Stimulated activated CD8-positive, alpha-beta memory T cell treated with anti-CD3 and anti-CD28 coated beads, Interleukin-15, amount 100 ng/mL, for 24 hours (primary cell): ENCODE measurements around the gene PLCL1.
A peak's percentile ranks its signal among the peaks of the same experiment; 100 is the strongest.

Experiments
- DNase-seq: peaks from one replicate; pipeline ENCODE4 v3.0.0-alpha.2; 2020; ENCODE audit warnings: low read depth

PLCL1 gene

GRCh38 chr2:197804049-197804757 is at the start of gene PLCL1:
TSS of gene PLCL1 (plus strand) at chr2:197804593.
- peak; percentile 64 for DNase-seq

GRCh38 chr2:197759013-197759412 is 45.4 kb upstream of the PLCL1 start:
- no peak for DNase-seq

DNA sequence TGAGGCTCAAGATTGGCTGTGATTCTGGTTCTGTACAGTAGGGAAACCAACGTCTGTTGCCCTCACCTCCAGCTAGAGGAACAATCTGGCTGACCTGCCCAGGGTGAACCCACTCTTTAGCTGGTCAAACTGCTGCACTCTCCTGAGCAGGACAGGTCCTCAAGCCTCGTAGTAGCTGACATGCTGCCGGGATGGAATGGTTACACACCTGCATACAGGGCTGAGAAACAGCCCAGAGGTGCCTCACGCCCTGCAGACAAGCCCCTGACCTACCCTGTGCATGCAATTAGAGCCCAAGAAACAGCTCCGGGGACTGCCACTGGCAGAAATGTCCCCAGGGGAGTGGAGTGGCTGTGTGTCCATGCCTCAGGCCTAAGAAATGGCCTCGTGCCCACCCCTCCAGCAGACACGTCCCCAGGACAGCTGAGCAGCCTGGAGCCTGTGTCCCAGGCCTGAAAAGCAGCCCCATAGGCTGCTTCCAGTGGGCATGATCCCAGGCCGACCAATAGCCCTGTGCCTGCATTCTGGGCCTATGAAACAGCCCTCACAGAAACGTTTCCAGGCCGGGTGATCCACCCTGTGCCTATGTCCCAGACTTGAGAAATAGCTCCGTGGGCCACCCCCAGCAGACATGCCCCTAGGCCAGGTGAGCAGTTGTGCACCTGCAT is 44.6 kb upstream of the PLCL1 start:
- DNase-seq, result no peak

- no peak for DNase-seq
Measured at GRCh38 chr2:197760293-197760657, 44.1 kb upstream of the PLCL1 start.

DNA sequence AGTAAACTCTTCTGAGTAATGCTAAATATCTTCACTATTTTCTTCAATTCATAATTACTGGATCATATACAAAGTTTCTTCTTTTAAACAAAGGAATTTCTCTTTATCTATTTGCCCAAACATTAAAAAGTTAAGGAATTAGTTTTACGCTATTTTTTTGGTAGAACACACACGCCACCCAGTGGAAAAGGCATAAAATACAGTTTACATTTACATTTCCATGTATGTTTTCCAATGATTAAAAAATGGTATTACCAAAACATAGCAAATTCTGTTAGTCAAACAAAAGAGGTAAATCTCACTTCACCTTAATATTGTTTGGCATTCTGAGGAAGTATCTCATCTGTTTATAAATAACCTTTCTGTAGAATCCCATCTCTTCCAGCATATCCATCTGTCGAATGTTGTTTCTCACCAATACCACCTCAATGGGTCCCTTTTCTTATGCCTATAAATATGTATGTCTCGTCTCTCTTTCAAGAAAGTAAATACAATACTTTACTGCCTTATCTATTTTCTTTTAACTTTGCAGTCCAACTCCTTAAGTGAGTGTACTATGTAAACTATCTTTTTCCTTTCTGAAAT is 26.5 kb upstream of the PLCL1 start:
- no peak for DNase-seq

- no peak for DNase-seq
Measured at GRCh38 chr2:197779261-197779660, 25.1 kb upstream of the PLCL1 start.

- DNase-seq, result no peak
Measured at GRCh38 chr2:197782126-197782525, 22.3 kb upstream of the PLCL1 start.

- no peak for DNase-seq
Measured at GRCh38 chr2:197784956-197785941, 19.1 kb upstream of the PLCL1 start, which contains the start of gene BOLL. TSS of gene BOLL (minus strand) at chr2:197785319. CDS start at chr2:197781850, 3,469 bp downstream.

DNA sequence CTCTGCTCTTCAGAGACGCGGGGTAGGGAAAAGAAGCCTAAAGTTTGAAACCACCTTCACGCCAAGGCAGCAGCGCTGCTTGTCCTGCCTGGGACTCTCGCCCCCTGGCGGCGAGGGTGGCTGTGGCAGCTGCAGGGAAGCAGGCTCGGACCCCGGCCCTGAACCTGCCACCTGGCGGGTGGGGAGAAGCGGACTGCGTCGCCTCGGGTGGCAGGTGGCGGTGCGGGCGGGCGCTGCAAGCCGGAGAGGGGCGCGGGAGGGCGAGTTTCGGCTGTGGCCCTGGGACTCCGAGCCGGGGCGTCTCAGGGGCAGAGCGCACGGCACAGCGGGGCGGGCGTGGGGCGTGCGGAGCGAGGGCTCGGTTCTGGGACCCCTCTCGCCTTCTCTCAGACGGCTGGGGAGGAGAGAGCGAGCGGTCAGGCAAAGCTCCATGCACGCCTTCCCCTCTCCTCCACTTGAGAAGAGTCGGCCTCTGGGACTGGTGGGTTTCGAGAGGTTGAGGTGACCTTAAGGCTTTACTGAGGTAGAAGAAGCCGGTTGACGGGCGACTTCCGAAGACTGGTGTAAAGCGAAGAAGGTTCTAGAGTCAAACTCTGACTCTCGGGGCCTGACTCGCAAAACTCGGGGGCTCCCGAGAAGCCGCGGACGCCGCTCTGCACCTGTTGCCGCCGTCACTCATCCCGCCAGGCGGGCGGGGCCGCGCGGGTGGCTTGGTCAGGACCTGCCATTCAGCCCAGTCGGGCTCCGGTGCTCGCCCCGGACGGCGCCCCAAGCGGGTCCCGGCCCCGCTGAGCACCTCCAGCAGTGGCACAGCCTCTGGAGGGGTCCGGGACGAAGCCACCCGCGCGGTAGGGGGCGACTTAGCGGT is 18.1 kb upstream of the PLCL1 start:
- peak; percentile 23 for DNase-seq

GRCh38 chr2:197793456-197793855 is 10.9 kb upstream of the PLCL1 start:
- DNase-seq, result no peak

DNA sequence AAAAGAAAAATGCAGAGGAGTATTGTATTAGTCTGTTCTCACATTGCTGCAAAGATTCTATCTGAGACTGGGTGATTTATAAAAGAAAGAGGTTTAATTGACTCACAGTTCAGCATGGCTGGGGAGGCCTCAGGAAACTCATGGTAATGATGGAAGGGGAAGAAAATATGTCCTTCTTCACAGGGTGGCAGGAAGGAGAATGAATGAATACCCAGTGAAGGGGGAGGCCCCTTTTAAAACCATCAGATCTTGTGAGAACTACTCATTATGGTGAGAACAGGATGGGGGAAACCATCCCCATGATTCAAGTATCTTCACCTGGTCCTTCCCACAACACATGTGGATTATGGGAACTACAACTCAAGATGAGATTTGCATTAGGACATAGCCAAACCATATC is 9.1 kb upstream of the PLCL1 start:
- no peak for DNase-seq

GRCh38 chr2:197798187-197798586 is 6.2 kb upstream of the PLCL1 start:
- no peak for DNase-seq

DNA sequence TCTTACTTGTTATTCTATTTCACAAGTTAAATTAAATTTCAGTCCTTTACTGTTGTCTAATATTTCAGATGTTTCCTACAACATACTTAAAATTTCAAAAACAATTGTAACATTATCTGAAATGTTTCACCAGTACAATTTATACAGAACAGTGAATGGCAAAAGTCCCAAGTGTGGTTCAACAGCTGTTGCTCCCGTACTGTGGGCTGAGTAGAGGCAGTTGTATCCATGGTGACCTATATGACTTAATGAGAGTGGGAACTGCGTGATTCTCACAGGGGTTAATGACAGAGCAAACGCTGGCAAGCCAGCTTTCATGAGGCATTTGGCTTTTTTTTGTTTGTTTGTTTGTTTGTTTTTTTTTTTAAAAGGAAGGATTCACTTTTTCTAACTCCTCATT is 5.3 kb upstream of the PLCL1 start:
- no peak for DNase-seq

DNA sequence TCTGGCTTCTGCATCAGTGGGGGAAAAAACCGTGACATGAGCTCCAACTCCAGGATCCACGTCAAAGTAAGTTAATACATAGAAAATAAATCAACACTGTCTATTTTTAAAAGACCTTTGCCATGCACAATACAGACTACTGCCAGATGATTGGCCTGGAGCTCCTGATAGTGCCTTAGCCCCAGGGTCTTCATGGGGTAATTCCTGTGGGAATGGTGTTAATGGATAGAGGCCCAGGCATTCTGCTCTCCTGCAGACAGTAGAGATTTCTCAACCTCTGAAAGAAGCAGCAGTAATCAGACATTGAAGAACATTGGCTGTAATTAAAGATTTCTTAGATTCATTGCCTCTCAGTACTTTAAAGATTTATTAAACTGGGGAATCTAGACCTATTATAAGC is 4.3 kb upstream of the PLCL1 start:
- DNase-seq, result no peak

DNA sequence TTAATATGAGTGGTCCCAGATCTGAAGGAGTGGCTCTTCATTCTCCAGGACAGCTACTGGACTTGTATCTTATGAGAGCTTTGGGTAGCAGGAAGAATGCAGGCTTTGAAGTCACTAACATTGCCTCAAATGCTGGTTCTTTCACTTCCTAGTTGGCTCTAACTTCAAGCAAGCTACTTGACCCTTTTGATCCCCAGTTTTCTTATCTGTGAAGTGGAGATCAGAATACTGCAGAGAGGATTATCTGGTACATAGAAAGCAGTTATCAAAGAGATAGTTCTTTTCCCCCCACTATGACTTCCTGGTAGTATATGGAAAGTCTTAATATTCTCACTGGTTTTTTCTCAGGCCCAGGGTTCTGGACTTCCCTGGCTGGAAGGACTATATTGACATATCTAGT is 3.4 kb upstream of the PLCL1 start:
- no peak for DNase-seq

DNA sequence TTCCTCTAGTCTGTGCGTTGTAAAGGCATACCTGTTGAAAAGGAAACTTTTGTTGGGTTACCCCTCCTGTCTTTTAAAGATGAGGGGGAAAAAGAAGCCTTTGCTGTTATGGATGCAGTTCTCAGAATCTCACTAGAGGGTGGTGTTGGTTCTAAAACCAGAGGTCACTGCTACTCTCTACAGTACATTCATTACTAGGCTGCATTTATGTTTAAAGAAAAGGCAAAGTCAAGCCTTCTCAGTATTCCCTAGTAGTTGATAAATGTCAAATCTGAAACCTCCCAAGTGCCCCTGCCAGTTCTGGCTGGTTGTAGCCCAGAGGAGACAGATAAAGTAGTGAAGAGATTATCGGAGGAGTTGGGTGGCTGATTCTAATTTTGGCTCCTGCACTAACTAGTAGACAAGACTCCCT is 1.4 kb upstream of the PLCL1 start:
- no peak for DNase-seq

- no peak for DNase-seq
Measured at GRCh38 chr2:197804758-197805714, 643 bp downstream of the PLCL1 start.

DNA sequence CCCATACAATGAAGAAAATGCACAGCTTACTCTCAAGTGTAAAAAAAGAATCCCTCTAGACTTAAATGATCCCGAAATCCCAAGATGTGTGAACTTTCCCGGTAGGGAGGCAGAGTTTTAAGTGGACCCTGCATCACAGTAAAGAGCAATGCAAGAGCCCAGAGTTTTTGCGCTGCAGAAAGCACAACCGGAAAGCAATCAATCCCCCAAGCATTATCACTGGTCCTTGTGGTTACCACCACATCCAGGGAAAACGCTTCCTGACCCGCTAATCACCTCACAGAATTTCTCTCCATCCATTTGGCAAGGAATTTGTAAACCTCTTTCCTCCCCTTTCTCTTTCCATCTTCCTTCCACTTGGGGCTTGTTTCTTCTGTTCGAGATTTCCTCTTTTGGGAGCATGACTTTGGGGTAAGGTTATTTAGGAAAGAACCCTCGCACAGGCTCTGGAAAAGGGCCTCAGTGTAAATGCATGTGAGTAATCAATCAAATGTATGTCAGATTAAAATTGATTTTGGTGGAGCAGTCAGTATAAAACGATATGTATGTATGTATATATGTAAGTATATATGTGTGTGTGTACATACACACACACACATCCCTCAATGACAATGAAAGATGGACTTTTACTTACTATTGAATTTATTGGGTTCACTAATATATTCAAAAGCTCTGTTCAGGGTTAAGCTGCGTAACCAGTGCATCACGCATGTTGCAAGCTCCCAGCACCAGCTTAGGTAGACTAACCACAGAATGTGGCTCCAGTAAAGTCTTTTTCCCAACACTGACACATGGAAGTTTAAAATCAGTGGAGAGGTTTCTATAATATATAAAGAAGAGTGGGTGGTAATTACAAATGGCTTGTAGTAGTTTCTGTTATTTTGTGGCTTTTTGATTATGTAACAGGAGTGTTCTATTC is 1.6 kb downstream of the PLCL1 start:
- no peak for DNase-seq

DNA sequence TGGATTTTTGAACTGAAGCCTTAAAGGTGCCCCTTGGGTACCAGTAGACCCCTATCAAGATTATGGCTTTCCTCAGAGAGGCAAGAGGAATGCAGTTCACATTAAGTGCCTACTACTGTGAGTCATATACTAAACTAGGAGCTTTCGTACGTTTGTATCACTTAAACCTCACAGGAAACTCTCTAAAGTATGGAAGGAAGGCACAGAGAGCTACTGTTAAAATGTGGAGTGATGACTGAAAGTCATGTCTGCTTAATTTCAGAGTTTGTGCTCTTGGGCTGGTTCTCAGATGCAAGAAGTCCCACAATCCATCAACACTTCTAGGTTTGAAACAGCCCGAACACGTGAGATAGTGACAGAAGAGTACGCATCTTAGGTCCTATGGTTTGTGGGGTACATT is 4.7 kb downstream of the PLCL1 start:
- no peak for DNase-seq
